Adrenal gland (tissue), 12 donors: ENCODE data around the gene YWHAQ. TPM values are rescaled to one million over a fixed set of nuclear protein-coding genes. Genes with fewer than 3 reads are reported as not detected.
A peak's percentile ranks its signal among the peaks of the same experiment; 100 is the strongest.

Source experiments
- DNase-seq, 7 donors: peaks; one replicate each; pipeline ENCODE4 v3.0.0-alpha.2; 2019 to 2020
- H3K27ac ChIP-seq, 5 donors: fragments of 200-600 bp; sonication (generic) in 4 of 5; 1 replicate in 3 of 5; 2 replicates in 2 of 5; pipeline versions ENCODE4 v1.5.1 to v1.8.0; 2016 to 2020; ENCODE audit warnings: mild to moderate bottlenecking in 1 of 5
- H3K27me3 ChIP-seq: fragments of 200-600 bp; 2 replicates; pipeline ENCODE4 v1.8.0; 2021
- H3K36me3 ChIP-seq, 2 donors: fragments of 200-600 bp; replicated peaks in 1 of 2; 1 replicate in 1 of 2; 2 replicates in 1 of 2; pipeline versions ENCODE4 v1.5.1 to v1.8.0; 2018 to 2022
- H3K4me1 ChIP-seq, 2 donors: fragments of 200-600 bp; replicated peaks in 1 of 2; 1 replicate in 1 of 2; 2 replicates in 1 of 2; pipeline versions ENCODE4 v1.5.1 to v1.8.0; 2018 to 2021
- H3K4me3 ChIP-seq, 4 donors: fragments of 200-600 bp; sonication (generic) in 3 of 4; one replicate each; pipeline ENCODE4 v1.5.1; 2016 to 2018
- H3K9me3 ChIP-seq, 3 donors: fragments of 200-600 bp; sonication (generic) in 1 of 3; replicated peaks in 1 of 3; 1 replicate in 2 of 3; 2 replicates in 1 of 3; pipeline versions ENCODE4 v1.5.1 to v1.8.0; 2016 to 2021
- CTCF ChIP-seq, 6 experiments: fragments of 450-650 bp in 4 of 6; fragments of 200-600 bp in 2 of 6; sonication (generic) in 1 of 6; IDR thresholded peaks; 1 replicate in 5 of 6; 2 replicates in 1 of 6; pipeline versions ENCODE4 v1.5.1 to v1.8.0; 2016 to 2021; ENCODE audit warnings: antibody characterized with exemption in 6 of 6, mild to moderate bottlenecking in 2 of 6, moderate library complexity in 1 of 6
- POLR2A ChIP-seq, 2 donors: fragments of 450-650 bp; IDR thresholded peaks; one replicate each; pipeline ENCODE4 v1.6.1; 2017; ENCODE audit warnings: antibody characterized with exemption in 2 of 2, mild to moderate bottlenecking in 2 of 2, moderate library complexity in 1 of 2
- WGBS, 4 donors: extraction: QIAGEN DNeasy Blood & Tissue Kit in 2 of 4; methylation state at CpG; one replicate each; pipeline versions ENCODE4 v1.1.5 to v1.1.7; 2013 to 2017; 5-methylcytosine and 5-hydroxymethylcytosine counted together
- intact Hi-C, 2 donors: fragments of 100-400 bp; cut with DNase I; formaldehyde crosslinking; loops; one replicate each; pipeline versions ENCODE4 v1.14.1 to v1.15.0; 2022 to 2023
- polyA plus RNA-seq, 3 donors: library from polyadenylated mRNA; stranded (reverse); fragments of 200-250 nt in 2 of 3; fragments of 350-450 nt in 1 of 3; fragmentation: Illumina TruSeq in 1 of 3; extraction: RNeasy Lipid Tissue Mini Kit (QIAGEN cat#74804) in 1 of 3; gene quantifications; one replicate each; pipeline ENCODE4 v1.2.3, GENCODE V29; 2013 to 2014
- total RNA-seq, 9 donors: library from RNA; depleted of rRNA in 4 of 9; stranded (reverse); fragments of >200 nt in 4 of 9; fragments of 120-200 nt in 1 of 9; fragmentation: NEBNext Ultra II Directional in 1 of 9; extraction: Animal tissue kit (Norgen Biotek cat#: 25700) in 1 of 9; gene quantifications; one replicate each; pipeline versions ENCODE4 v1.1.0 to v1.2.4, GENCODE V29; 2013 to 2023
- donor health status: healthy with polysubstance abuse.
- donor health status: Bipolar disorder and iron deficiency.
- donor health status: DM: yes; HTN: yes; CAD: no.
- donor health status: DM: no; HTN: no; CAD: no.
- donor health status: DM: no; HTN: no; CAD: no.
- donor health status: DM: yes; HTN: yes; CAD: no.

The YWHAQ gene
- total and polyA plus RNA-seq, 12 donors = 74.1 to 477 (median 241) TPM

GRCh38 chr2:9570182-9571060 is 60.4 kb downstream of the YWHAQ start:
- peaks cover 0 to 21% of the 10 kb centered on the region in 2 donors for H3K4me1 ChIP-seq
- no peaks in the 10 kb centered on the region for H3K27me3 ChIP-seq
- DNase-seq = peak in 1 of 7 donors; percentile 43
- peak overlapping the region in 3 of 5 donors; percentile 9 to 47 (median 10) for H3K27ac ChIP-seq
- no peak for TF ChIP-seq POLR2A (IDR thresholded peaks at IDR 0.05)
- 56 to 61% (median 57%) methylated on average over 4 of the region's 4 CpGs for whole genome bisulfite sequencing, 4 donors
- H3K4me3 ChIP-seq = no peak overlapping the region
- H3K9me3 ChIP-seq = no peaks in the 10 kb centered on the region
- intact Hi-C loops = loop anchor here in 1 of 2 donors (10.0 kb wide), 1 partner anchor 54 kb away; no protein-coding TSS in a partner anchor
- H3K36me3 ChIP-seq = no peaks in the 10 kb centered on the region

- intact Hi-C loops = no loop called here
- H3K27me3 ChIP-seq = no peaks in the 10 kb centered on the region
- H3K4me3 ChIP-seq = peak overlapping the region in 1 of 4 donors; percentile 23
- H3K9me3 ChIP-seq = no peaks in the 10 kb centered on the region
- H3K27ac ChIP-seq = peak overlapping the region; percentile 66 to 94 (median 82)
- peak; percentile 86 to 94 (median 92) for DNase-seq
- 50 to 58% (median 56%) methylated on average over 11 of the region's 11 CpGs for WGBS, 4 donors
- H3K4me1 ChIP-seq = peaks cover 5 to 14% of the 10 kb centered on the region in 2 donors
- no peaks in the 10 kb centered on the region for H3K36me3 ChIP-seq
- TF ChIP-seq POLR2A (IDR thresholded peaks at IDR 0.05) = peak in 1 of 2 donors; percentile 78
- TF ChIP-seq CTCF (IDR thresholded peaks at IDR 0.05) = no peak
These were observed 65.2 kb downstream of the YWHAQ start for GRCh38 chr2:9565436-9566153.

GRCh38 chr2:9560628-9561027 is 70.2 kb downstream of the YWHAQ start:
- Histone ChIP-seq H3K9me3 (no peaks in the 10 kb centered on the region), H3K27ac (no peak overlapping the region), H3K4me1 (peaks cover 13 to 25% of the 10 kb centered on the region in 2 donors), H3K4me3 (no peak overlapping the region), H3K27me3 (no peaks in the 10 kb centered on the region), H3K36me3 (no peaks in the 10 kb centered on the region)
- 66 to 83% (median 79%) methylated on average over 2 of the region's 2 CpGs for WGBS, 4 donors
- no peak for DNase-seq
- intact Hi-C loops = no loop called here
- TF ChIP-seq POLR2A (IDR thresholded peaks at IDR 0.05) = no peak
- TF ChIP-seq CTCF (IDR thresholded peaks at IDR 0.05) = no peak

GRCh38 chr2:9558948-9559381 is 71.8 kb downstream of the YWHAQ start:
- Histone ChIP-seq H3K4me1 (peaks cover 18 to 26% of the 10 kb centered on the region in 2 donors), H3K4me3 (no peak overlapping the region), H3K27me3 (no peaks in the 10 kb centered on the region), H3K27ac (no peak overlapping the region), H3K9me3 (no peaks in the 10 kb centered on the region), H3K36me3 (no peaks in the 10 kb centered on the region)
- 83 to 100% (median 88%) methylated on average over 1 of the region's 1 CpG for WGBS, 4 donors
- peak in 1 of 7 donors; percentile 43 for DNase-seq
- intact Hi-C loops = no loop called here
- TF ChIP-seq POLR2A (IDR thresholded peaks at IDR 0.05) = no peak
- TF ChIP-seq CTCF (IDR thresholded peaks at IDR 0.05) = no peak
